Measurements from ENCODE around the gene LGI2.

GRCh38 chr4:24993551-24994080 lies 37.1 kb downstream of the LGI2 start:
- TF ChIP-seq CTCF (conservative IDR thresholded peaks at IDR 0.05; ENCODE audit: low read depth, low read length): no peak
- no peak for TF ChIP-seq EZH2 (IDR thresholded peaks at IDR 0.05; ENCODE audit: borderline replicate concordance, low read depth, low read length, poor library complexity, severe bottlenecking)

Measured in A673 (cell line).